Neural progenitor cell (in vitro differentiated cells): ENCODE data around the gene MAP7D3.

Experiments
- CTCF ChIP-seq: fragments of 200-600 bp; sonication (generic); IDR thresholded peaks from 2 replicates; pipeline ENCODE4 v1.5.1; 2017; ENCODE audit warnings: antibody characterized with exemption, mild to moderate bottlenecking
- EZH2 ChIP-seq: fragments of 200-600 bp; sonication (generic); IDR thresholded peaks from 2 replicates; pipeline ENCODE4 v1.6.1; 2017; ENCODE audit warnings: antibody characterized with exemption, mild to moderate bottlenecking, moderate library complexity
- EZH2phosphoT487 ChIP-seq: fragments of 200-600 bp; sonication (generic); IDR thresholded peaks from 2 replicates; pipeline ENCODE4 v1.6.1; 2017; ENCODE audit warnings: antibody characterized with exemption

GRCh38 chrX:136215559-136215958, 35.6 kb downstream of the MAP7D3 start:
- no peak for TF ChIP-seq CTCF
- TF ChIP-seq EZH2phosphoT487 = no peak
- TF ChIP-seq EZH2 = no peak
